ENCODE measurements around the gene LPCAT2. TPM values are rescaled to one million over a fixed set of nuclear protein-coding genes. Genes with fewer than 3 reads are reported as not detected.
A peak's percentile ranks its signal among the peaks of the same experiment; 100 is the strongest.

The LPCAT2 gene
- total RNA-seq, 1 donor from 2014 or later = 18.9 TPM

GRCh38 chr16:55571191-55571897, 62.5 kb downstream of the LPCAT2 start:
- H3K27ac Mint-ChIP-seq = no peak overlapping the region

GRCh38 chr16:55572439-55572838, 63.6 kb downstream of the LPCAT2 start:
- no peak for DNase-seq (ENCODE audit: extremely low spot score, unreplicated experiment)
- Mint-ChIP-seq H3K27me3 (no peaks in the 10 kb centered on the region), H3K4me3 (no peak overlapping the region), H3K27ac (peak overlapping the region; percentile 42), H3K9me3 (peaks cover 4% of the 10 kb centered on the region), H3K4me1 (ENCODE audit: unreplicated experiment) (peaks cover 13% of the 10 kb centered on the region), H3K36me3 (no peaks in the 10 kb centered on the region)
- no peak for TF ChIP-seq CTCF (conservative IDR thresholded peaks at IDR 0.05)

More at GRCh38 chr16:55571191-55571897, 62.5 kb downstream of the LPCAT2 start:
- Mint-ChIP-seq H3K4me1 (ENCODE audit: unreplicated experiment) (peaks cover 21% of the 10 kb centered on the region), H3K36me3 (peaks cover 4% of the 10 kb centered on the region), H3K27me3 (no peaks in the 10 kb centered on the region), H3K9me3 (peaks cover 8% of the 10 kb centered on the region), H3K4me3 (no peak overlapping the region)
- no peak for TF ChIP-seq CTCF (conservative IDR thresholded peaks at IDR 0.05)
- no peak for DNase-seq (ENCODE audit: extremely low spot score, unreplicated experiment)

- TF ChIP-seq CTCF (conservative IDR thresholded peaks at IDR 0.05) = no peak
- H3K27me3 Mint-ChIP-seq = no peaks in the 10 kb centered on the region
- no peak overlapping the region for H3K4me3 Mint-ChIP-seq
- H3K4me1 Mint-ChIP-seq (ENCODE audit: unreplicated experiment) = no peaks in the 10 kb centered on the region
- H3K9me3 Mint-ChIP-seq = peaks cover 4% of the 10 kb centered on the region
- no peak overlapping the region for H3K27ac Mint-ChIP-seq
- no peak for DNase-seq (ENCODE audit: extremely low spot score, unreplicated experiment)
- no peaks in the 10 kb centered on the region for H3K36me3 Mint-ChIP-seq
Measured at GRCh38 chr16:55574811-55575210, 65.9 kb downstream of the LPCAT2 start.

- Mint-ChIP-seq H3K4me1 (ENCODE audit: unreplicated experiment) (no peaks in the 10 kb centered on the region), H3K9me3 (peaks cover 4% of the 10 kb centered on the region), H3K27ac (no peak overlapping the region), H3K27me3 (no peaks in the 10 kb centered on the region), H3K36me3 (no peaks in the 10 kb centered on the region), H3K4me3 (no peak overlapping the region)
- TF ChIP-seq CTCF (conservative IDR thresholded peaks at IDR 0.05) = no peak
- DNase-seq (ENCODE audit: extremely low spot score, unreplicated experiment) = no peak
Measured at GRCh38 chr16:55575496-55575895, 66.6 kb downstream of the LPCAT2 start.

- H3K36me3 Mint-ChIP-seq = no peaks in the 10 kb centered on the region
- no peak overlapping the region for H3K27ac Mint-ChIP-seq
- H3K4me3 Mint-ChIP-seq = no peak overlapping the region
- no peak for DNase-seq (ENCODE audit: extremely low spot score, unreplicated experiment)
- H3K4me1 Mint-ChIP-seq (ENCODE audit: unreplicated experiment) = no peaks in the 10 kb centered on the region
- H3K9me3 Mint-ChIP-seq = peaks cover 4% of the 10 kb centered on the region
- H3K27me3 Mint-ChIP-seq = no peaks in the 10 kb centered on the region
- TF ChIP-seq CTCF (conservative IDR thresholded peaks at IDR 0.05) = no peak
Measured at GRCh38 chr16:55576384-55576783, 67.5 kb downstream of the LPCAT2 start.

All from type B pancreatic cell (in vitro differentiated cells).